Hepatocyte (in vitro differentiated cells): ENCODE measurements around the gene ZAR1L. TPM values are rescaled to one million over a fixed set of nuclear protein-coding genes. Genes with fewer than 3 reads are reported as not detected.

Experiments used
- DNase-seq: peaks from one replicate; pipeline ENCODE4 v3.0.0-alpha.2; 2016; ENCODE audit warnings: low spot score
- H2AFZ ChIP-seq: fragments of 200-600 bp; sonication (generic); 2 replicates; pipeline ENCODE4 v1.6.0; 2016; ENCODE audit warnings: antibody characterized with exemption, mild to moderate bottlenecking
- H3K27ac ChIP-seq: fragments of 200-600 bp; sonication (generic); 2 replicates; pipeline ENCODE4 v1.5.1; 2016; ENCODE audit warnings: mild to moderate bottlenecking
- H3K27me3 ChIP-seq: fragments of 200-600 bp; sonication (generic); 2 replicates; pipeline ENCODE4 v1.6.1; 2016
- H3K36me3 ChIP-seq: fragments of 200-600 bp; sonication (generic); replicated peaks from 2 replicates; pipeline ENCODE4 v1.5.1; 2016; ENCODE audit warnings: low read depth; ENCODE audit not compliant: insufficient read depth
- H3K4me1 ChIP-seq: fragments of 200-600 bp; sonication (generic); 2 replicates; pipeline ENCODE4 v1.5.1; 2016; ENCODE audit warnings: mild to moderate bottlenecking, moderate library complexity; ENCODE audit not compliant: insufficient read depth
- H3K4me2 ChIP-seq: fragments of 200-600 bp; sonication (generic); 2 replicates; pipeline ENCODE4 v1.6.0; 2016
- H3K4me3 ChIP-seq: fragments of 200-600 bp; sonication (generic); 2 replicates; pipeline ENCODE4 v1.5.1; 2016; ENCODE audit warnings: mild to moderate bottlenecking
- H3K79me2 ChIP-seq: fragments of 200-600 bp; sonication (generic); 2 replicates; pipeline ENCODE4 v1.6.0; 2017; ENCODE audit warnings: mild to moderate bottlenecking
- H3K9me2 ChIP-seq: fragments of 200-600 bp; sonication (generic); replicated peaks from 2 replicates; pipeline ENCODE4 v1.6.0; 2017; ENCODE audit warnings: mild to moderate bottlenecking; ENCODE audit not compliant: insufficient read depth
- H3K9me3 ChIP-seq: fragments of 200-600 bp; sonication (generic); 2 replicates; pipeline ENCODE4 v1.5.1; 2016; ENCODE audit warnings: low read depth, mild to moderate bottlenecking
- H4K20me1 ChIP-seq: fragments of 200-600 bp; sonication (generic); 2 replicates; pipeline ENCODE4 v1.6.0; 2016; ENCODE audit warnings: mild to moderate bottlenecking; ENCODE audit not compliant: insufficient read depth, poor library complexity, severe bottlenecking
- CTCF ChIP-seq: fragments of 200-600 bp; sonication (generic); IDR thresholded peaks from 2 replicates; pipeline ENCODE4 v1.5.1; 2016; ENCODE audit warnings: antibody characterized with exemption, mild to moderate bottlenecking; ENCODE audit not compliant: poor library complexity
- EZH2 ChIP-seq: fragments of 200-600 bp; sonication (generic); IDR thresholded peaks from 2 replicates; pipeline ENCODE4 v1.6.1; 2016; ENCODE audit warnings: antibody characterized with exemption, mild to moderate bottlenecking, borderline replicate concordance
- EZH2phosphoT487 ChIP-seq: fragments of 200-600 bp; sonication (generic); IDR thresholded peaks from one replicate; pipeline ENCODE4 v1.6.1; 2018; ENCODE audit warnings: antibody characterized with exemption, mild to moderate bottlenecking, low read depth, moderate library complexity; ENCODE audit not compliant: unreplicated experiment, severe bottlenecking
- WGBS: methylation state at CpG from one replicate; pipeline ENCODE4 v1.1.6; 2016; ENCODE audit warnings: low lambda C conversion rate; ENCODE audit errors: missing lambda C conversion rate; 5-methylcytosine and 5-hydroxymethylcytosine counted together
- polyA plus RNA-seq: library from polyadenylated mRNA; unstranded; fragments of >200 nt; fragmentation: Nextera tagmentation; extraction: Ambion mirVana; gene quantifications from 2 replicates; pipeline ENCODE4 v1.2.1, GENCODE V29; 2016
- total RNA-seq: library from RNA; depleted of rRNA; stranded (reverse); fragments of >200 nt; gene quantifications from 2 replicates; pipeline ENCODE4 v1.2.3, GENCODE V29; 2014

The ZAR1L gene
- total and polyA plus RNA-seq, 2 experiments from 2014 or later = not detected

DNA sequence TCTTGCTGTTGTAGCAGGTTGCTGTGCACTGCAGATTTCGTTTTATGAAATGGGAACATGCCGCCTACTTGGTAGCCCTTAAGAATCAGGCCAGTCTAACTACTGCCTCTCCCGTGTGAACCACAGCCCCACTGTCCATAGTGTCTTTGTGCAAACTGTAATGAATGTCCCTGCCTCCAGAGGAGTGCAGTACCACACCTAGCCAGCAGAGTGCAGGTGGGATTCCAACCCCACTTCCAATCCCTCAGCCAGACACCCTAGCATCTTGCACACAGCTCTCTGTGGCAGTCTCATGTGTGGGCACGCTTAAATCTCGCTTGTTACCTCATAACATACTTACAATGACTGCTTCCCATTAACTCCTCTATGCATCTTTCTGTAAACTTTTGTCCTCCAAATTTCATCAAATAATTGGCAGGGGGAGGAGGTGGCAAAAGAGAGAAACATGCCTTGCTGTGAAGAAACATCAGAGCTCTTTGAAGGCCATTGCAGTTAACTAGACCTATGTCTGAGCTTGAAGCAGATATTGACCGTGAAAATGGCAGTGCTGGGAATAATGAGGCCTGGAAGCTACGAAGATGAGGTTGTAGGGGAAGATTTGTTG is 47.2 kb downstream of the ZAR1L start:
- no peak overlapping the region for H3K27ac ChIP-seq
- no peaks in the 10 kb centered on the region for H3K36me3 ChIP-seq
- no peaks in the 10 kb centered on the region for H3K9me2 ChIP-seq
- no peaks in the 10 kb centered on the region for H3K27me3 ChIP-seq
- H3K79me2 ChIP-seq = no peaks in the 10 kb centered on the region
- peak; percentile 39 for DNase-seq
- H3K4me1 ChIP-seq = no peaks in the 10 kb centered on the region
- H3K9me3 ChIP-seq = no peaks in the 10 kb centered on the region
- no peak overlapping the region for H3K4me3 ChIP-seq
- H2AFZ ChIP-seq = no peak overlapping the region
- H4K20me1 ChIP-seq = no peaks in the 10 kb centered on the region
- H3K4me2 ChIP-seq = no peak overlapping the region
- WGBS = 67% methylated on average over 7 of the region's 7 CpGs
- TF ChIP-seq EZH2 (no peak), CTCF (peak; percentile 34)

DNA sequence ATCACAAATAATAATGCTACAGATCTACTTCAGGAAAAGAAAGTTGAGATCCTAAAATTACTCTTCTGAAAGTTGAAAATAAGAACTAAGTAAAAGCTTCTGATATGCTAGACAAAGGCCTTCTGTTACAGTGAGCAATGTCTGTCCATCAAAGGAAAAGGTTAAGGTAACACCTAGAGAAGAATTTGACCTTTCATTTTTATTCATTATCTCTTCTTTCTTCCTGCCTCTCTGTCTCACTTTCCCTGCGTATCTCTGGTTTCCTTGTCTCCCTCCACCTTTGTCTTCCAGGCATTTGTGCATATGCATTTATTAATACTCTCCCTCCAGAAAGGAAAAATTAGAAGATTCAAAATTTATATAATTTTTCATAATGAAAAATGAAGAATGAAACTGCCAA is 49.0 kb downstream of the ZAR1L start:
- Histone ChIP-seq H3K27me3 (no peaks in the 10 kb centered on the region), H3K4me3 (no peak overlapping the region), H3K9me2 (no peaks in the 10 kb centered on the region), H3K27ac (no peak overlapping the region), H3K4me2 (no peak overlapping the region), H3K79me2 (no peaks in the 10 kb centered on the region), H3K36me3 (no peaks in the 10 kb centered on the region), H3K9me3 (no peaks in the 10 kb centered on the region), H2AFZ (no peak overlapping the region), H4K20me1 (no peaks in the 10 kb centered on the region), H3K4me1 (peaks cover 1% of the 10 kb centered on the region)
- DNase-seq = no peak
- WGBS = 88% methylated on average over 1 of the region's 1 CpG
- TF ChIP-seq EZH2phosphoT487 = no peak
- no peak for TF ChIP-seq CTCF
- no peak for TF ChIP-seq EZH2

DNA sequence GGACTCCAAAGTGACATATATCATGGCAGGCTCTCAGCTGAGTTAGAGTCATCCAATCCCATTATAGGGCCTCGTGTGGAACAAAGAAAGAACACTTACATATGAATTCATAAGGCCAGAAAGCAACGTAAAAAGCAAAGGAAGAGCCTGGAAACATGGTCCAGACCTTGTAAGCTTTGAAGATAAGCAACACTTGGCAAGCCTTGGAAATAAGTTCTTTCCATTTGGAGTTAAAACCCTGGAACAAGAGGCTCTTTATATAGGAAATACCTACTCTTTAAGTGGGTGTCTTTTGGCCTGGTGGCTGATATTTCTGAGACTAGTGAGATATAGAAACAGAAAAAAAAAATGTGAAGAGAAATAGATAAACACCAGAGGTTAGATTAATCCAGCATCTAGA is 49.4 kb downstream of the ZAR1L start:
- WGBS = 73% methylated on average over 2 of the region's 2 CpGs
- no peak for DNase-seq
- Histone ChIP-seq H3K4me3 (no peak overlapping the region), H3K27me3 (no peaks in the 10 kb centered on the region), H3K9me3 (no peaks in the 10 kb centered on the region), H3K4me1 (peaks cover 4% of the 10 kb centered on the region), H2AFZ (no peak overlapping the region), H3K27ac (no peak overlapping the region), H3K4me2 (no peak overlapping the region), H3K9me2 (no peaks in the 10 kb centered on the region), H4K20me1 (no peaks in the 10 kb centered on the region), H3K79me2 (no peaks in the 10 kb centered on the region), H3K36me3 (no peaks in the 10 kb centered on the region)
- TF ChIP-seq EZH2 = no peak
- TF ChIP-seq CTCF = no peak
- TF ChIP-seq EZH2phosphoT487 = no peak

DNA sequence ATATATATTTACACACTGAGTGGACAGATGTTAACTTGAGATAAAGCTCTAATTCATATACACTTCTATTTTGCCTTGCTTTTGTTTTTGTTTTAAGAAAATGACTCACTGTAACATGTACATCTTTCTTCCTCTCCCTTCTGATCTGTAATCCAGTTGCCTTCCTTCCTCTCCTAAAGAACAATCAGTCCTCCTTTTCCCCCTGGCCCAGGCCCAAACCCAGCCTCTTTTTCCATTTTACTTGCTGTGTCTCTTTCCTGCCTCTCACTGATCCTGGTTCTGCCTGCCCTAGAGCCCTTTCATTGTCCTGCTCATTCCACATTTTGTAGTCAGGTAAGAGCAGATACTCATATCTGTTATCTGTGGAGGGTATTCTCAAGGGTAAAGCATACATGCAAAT is 50.8 kb downstream of the ZAR1L start:
- TF ChIP-seq CTCF (no peak), EZH2phosphoT487 (no peak), EZH2 (no peak)
- no peaks in the 10 kb centered on the region for H3K79me2 ChIP-seq
- no peaks in the 10 kb centered on the region for H4K20me1 ChIP-seq
- H3K4me1 ChIP-seq = peaks cover 7% of the 10 kb centered on the region
- H3K27me3 ChIP-seq = no peaks in the 10 kb centered on the region
- H3K9me3 ChIP-seq = no peaks in the 10 kb centered on the region
- no peak overlapping the region for H3K4me3 ChIP-seq
- no peaks in the 10 kb centered on the region for H3K9me2 ChIP-seq
- no peaks in the 10 kb centered on the region for H3K36me3 ChIP-seq
- no peak for DNase-seq
- no peak overlapping the region for H3K4me2 ChIP-seq
- H2AFZ ChIP-seq = no peak overlapping the region
- no peak overlapping the region for H3K27ac ChIP-seq
